B cell (primary cell): ENCODE measurements around the gene IL17B.

Experiments used
- CTCF ChIP-seq: fragments of 200-600 bp; IDR thresholded peaks from one replicate; pipeline ENCODE4 v1.8.0; 2022; ENCODE audit warnings: antibody characterized with exemption, mild to moderate bottlenecking
- EZH2 ChIP-seq: IDR thresholded peaks from 2 replicates; pipeline ENCODE4 v1.6.1; 2012; ENCODE audit warnings: borderline replicate concordance, low read depth, mild to moderate bottlenecking, moderate library complexity, low read length; ENCODE audit not compliant: insufficient read depth, poor library complexity, severe bottlenecking

- no peak for TF ChIP-seq CTCF
- TF ChIP-seq EZH2 = no peak
Measured at GRCh38 chr5:149419532-149419858, 40.4 kb upstream of the IL17B start.
